Endothelial cell of umbilical vein (primary cell): Measurements from ENCODE around the gene ZSCAN1. TPM values are rescaled to one million over a fixed set of nuclear protein-coding genes. Genes with fewer than 3 reads are reported as not detected.

ENCODE experiments used
- BruUV-seq: library from RNA; stranded (reverse); fragments of 400-500 nt; replicated peaks from 2 replicates; lab custom pipeline; 2021; lab: Mats Ljungman, UMichigan
- CTCF ChIA-PET: fragments of 300-600, 350-600 bp; sonication (Branson Sonifier 250); formaldehyde crosslinking; loops from one replicate; lab custom pipeline; 2021; ENCODE audit warnings: antibody characterized with exemption, inconsistent platforms; lab: Charles Lee
- POLR2A ChIA-PET: fragments of 300-600, 350-600 bp; sonication (Branson Sonifier 250); formaldehyde crosslinking; loops from one replicate; lab custom pipeline; 2021; ENCODE audit warnings: antibody characterized with exemption, inconsistent platforms; lab: Charles Lee
- DNase-seq: peaks from one replicate; pipeline ENCODE4 v3.0.0-alpha.2; 2011; ENCODE audit warnings: low read depth, low spot score
- FAIRE-seq: peaks from 2 replicates; lab custom pipeline; 2011; peaks lifted over from hg19 to GRCh38; lab: Jason Lieb, UNC
- H2AFZ ChIP-seq: 2 replicates; pipeline ENCODE4 v1.6.0; 2012; ENCODE audit warnings: low read depth, low read length, control low read depth, inconsistent platforms
- H3K27ac ChIP-seq: 2 replicates; pipeline ENCODE4 v1.5.1; 2011; ENCODE audit warnings: low read depth, mild to moderate bottlenecking, control low read depth, low read length, moderate library complexity; ENCODE audit not compliant: insufficient read depth
- H3K27me3 ChIP-seq, 2 experiments: 2 replicates each; pipeline versions ENCODE4 v1.6.0 to v1.6.1; 2011; ENCODE audit warnings: low read length in 2 of 2, mixed read lengths in 1 of 2; ENCODE audit not compliant: control insufficient read depth in 2 of 2, insufficient read depth in 2 of 2
- H3K36me3 ChIP-seq, 2 experiments: 2 replicates in 1 of 2; 3 replicates in 1 of 2; pipeline ENCODE4 v1.5.1; 2011; ENCODE audit warnings: low read length in 2 of 2, mild to moderate bottlenecking in 1 of 2, moderate library complexity in 1 of 2; ENCODE audit not compliant: control insufficient read depth in 2 of 2, insufficient read depth in 2 of 2; ENCODE audit errors: extremely low read depth in 1 of 2
- H3K4me1 ChIP-seq: 3 replicates; pipeline ENCODE4 v1.5.1; 2011; ENCODE audit warnings: mild to moderate bottlenecking, low read length; ENCODE audit not compliant: control insufficient read depth, insufficient read depth; ENCODE audit errors: extremely low read depth
- H3K4me2 ChIP-seq: 2 replicates; pipeline ENCODE4 v1.6.1; 2011; ENCODE audit warnings: low read length, control low read depth, mixed read lengths; ENCODE audit not compliant: insufficient read depth
- H3K4me3 ChIP-seq, 3 experiments: fragments of 200-600 bp in 1 of 3; sonication (generic), shearing (Covaris generic) in 1 of 3; replicated peaks in 1 of 3; 2 replicates each; pipeline ENCODE4 v1.5.1; 2011 to 2016; ENCODE audit warnings: control low read depth in 3 of 3, low read length in 3 of 3, mild to moderate bottlenecking in 2 of 3, inconsistent platforms in 1 of 3, low read depth in 1 of 3, moderate library complexity in 1 of 3; ENCODE audit not compliant: insufficient read depth in 1 of 3
- H3K79me2 ChIP-seq: 2 replicates; pipeline ENCODE4 v1.6.0; 2012; ENCODE audit warnings: low read length, inconsistent platforms; ENCODE audit not compliant: control insufficient read depth, insufficient read depth
- H3K9ac ChIP-seq: replicated peaks from 2 replicates; pipeline ENCODE3; 2011; ENCODE audit warnings: low read length, control low read depth; ENCODE audit not compliant: insufficient read depth; ENCODE audit errors: extremely low read depth
- H3K9me1 ChIP-seq: replicated peaks from 3 replicates; pipeline ENCODE4 v1.6.0; 2011; ENCODE audit warnings: mild to moderate bottlenecking, low read length; ENCODE audit not compliant: control insufficient read depth, insufficient read depth; ENCODE audit errors: extremely low read depth
- H3K9me3 ChIP-seq: replicated peaks from 2 replicates; pipeline ENCODE4 v1.5.1; 2012; ENCODE audit warnings: low read length, inconsistent platforms; ENCODE audit not compliant: control insufficient read depth, insufficient read depth
- H4K20me1 ChIP-seq: replicated peaks from 2 replicates; pipeline ENCODE3; 2011; ENCODE audit warnings: mild to moderate bottlenecking, low read length; ENCODE audit not compliant: control insufficient read depth, insufficient read depth; ENCODE audit errors: extremely low read depth
- EZH2 ChIP-seq: IDR thresholded peaks from 2 replicates; pipeline ENCODE4 v1.6.1; 2012; ENCODE audit warnings: borderline replicate concordance, low read depth, mild to moderate bottlenecking, moderate library complexity, low read length, inconsistent platforms; ENCODE audit not compliant: severe bottlenecking
- FOS ChIP-seq: IDR thresholded peaks from 2 replicates; pipeline ENCODE4 v1.6.1; 2011; ENCODE audit warnings: mild to moderate bottlenecking, low read length, moderate library complexity, borderline replicate concordance; ENCODE audit not compliant: insufficient read depth
- GATA2 ChIP-seq: IDR thresholded peaks from 2 replicates; pipeline ENCODE4 v1.7.0; 2011; ENCODE audit warnings: low read depth, mild to moderate bottlenecking, moderate library complexity, mixed read lengths, low read length; ENCODE audit not compliant: insufficient read length, insufficient read depth
- JUN ChIP-seq: IDR thresholded peaks from 2 replicates; pipeline ENCODE4 v1.6.1; 2011; ENCODE audit warnings: borderline replicate concordance, low read depth; ENCODE audit not compliant: insufficient read length, insufficient read depth
- MYC ChIP-seq: IDR thresholded peaks from one replicate; pipeline ENCODE4 v1.6.1; 2011; ENCODE audit warnings: mild to moderate bottlenecking, low read depth, low read length
- POLR2A ChIP-seq: IDR thresholded peaks from 2 replicates; pipeline ENCODE4 v1.6.1; 2012; ENCODE audit warnings: low read depth, mild to moderate bottlenecking, control low read depth, low read length
- POLR2AphosphoS5 ChIP-seq: IDR thresholded peaks from 2 replicates; pipeline ENCODE4 v1.6.1; 2012; ENCODE audit warnings: low read depth, mild to moderate bottlenecking, control low read depth, low read length, moderate library complexity; ENCODE audit not compliant: insufficient read depth
- dilution Hi-C: fragments of 300-500 bp; cut with MboI; formaldehyde crosslinking; loops from one replicate; pipeline ENCODE4 v1.15.0; 2019; ENCODE audit warnings: low sequenced_read_pairs; ENCODE audit not compliant: extremely low pct_ligation_motif_present
- intact Hi-C: fragments of 100-400 bp; cut with micrococcal nuclease; formaldehyde crosslinking; loops from one replicate; pipeline ENCODE4 v1.10.0; 2022
- polyA plus RNA-seq, 4 experiments: library from polyadenylated mRNA; depleted of rRNA in 3 of 4; stranded (reverse) in 3 of 4; unstranded in 1 of 4; fragments of >200 nt; gene quantifications; 2 replicates each; pipeline versions ENCODE4 v1.2.1 to v1.2.3, GENCODE V29; 2011 to 2012; ENCODE audit warnings: missing spikeins in 1 of 4
- total RNA-seq: library from RNA; stranded (reverse); gene quantifications from 2 replicates; pipeline ENCODE4 v1.2.3, GENCODE V29; 2021
- TF ChIP-seq, protein P1 (sequence below): IDR thresholded peaks from 2 replicates; pipeline ENCODE4 v1.6.1; 2011; ENCODE audit not compliant: insufficient read depth, insufficient read length
- TF ChIP-seq, protein P2 (sequence below), 2 donors: IDR thresholded peaks; 1 replicate in 1 of 2; 2 replicates in 1 of 2; pipeline ENCODE4 v1.5.1; 2011; ENCODE audit warnings: low read length in 2 of 2, mild to moderate bottlenecking in 2 of 2, moderate library complexity in 2 of 2, control low read depth in 1 of 2, inconsistent platforms in 1 of 2, low read depth in 1 of 2; ENCODE audit not compliant: insufficient read depth in 1 of 2; ENCODE audit errors: extremely low read depth in 1 of 2

ZSCAN1 gene
- total and polyA plus RNA-seq, 2 donors (not counting 3 experiments of a cell fraction or from before 2014, with no cell fraction given), result 0.10 TPM; not detected in 1

DNA sequence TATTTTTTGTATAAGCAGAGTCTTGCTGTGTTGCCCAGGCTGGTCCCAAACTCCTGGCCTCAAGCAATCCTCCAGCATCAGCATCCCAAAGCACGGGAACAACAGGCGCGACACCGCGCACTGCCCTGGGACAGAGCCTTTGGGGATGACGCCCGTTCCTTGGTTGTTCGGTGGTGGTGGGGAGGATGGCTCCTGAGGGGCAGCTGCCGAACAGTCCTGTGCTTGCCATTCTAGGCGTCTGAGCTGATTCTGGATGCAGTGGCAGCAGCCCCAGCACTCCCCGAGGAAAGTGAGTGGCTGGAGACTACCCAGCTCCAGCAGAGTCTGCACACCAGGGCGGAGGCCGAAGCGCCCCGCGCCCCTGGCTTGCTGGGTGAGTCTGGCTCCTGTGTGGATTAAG lies 18.4 kb downstream of the ZSCAN1 start:
- Histone ChIP-seq H2AFZ (no peak overlapping the region), H3K9me1 (no peaks in the 10 kb centered on the region), H3K27me3 (no peaks in the 10 kb centered on the region), H3K27ac (no peak overlapping the region), H3K4me2 (no peak overlapping the region), H4K20me1 (no peaks in the 10 kb centered on the region), H3K4me3 (no peak overlapping the region), H3K36me3 (no peaks in the 10 kb centered on the region), H3K79me2 (no peaks in the 10 kb centered on the region), H3K9me3 (peaks cover 4% of the 10 kb centered on the region), H3K4me1 (no peaks in the 10 kb centered on the region), H3K9ac (no peak overlapping the region)
- TF ChIP-seq EZH2 (no peak), POLR2AphosphoS5 (no peak), MYC (no peak), POLR2A (no peak), FOS (no peak), JUN (no peak), GATA2 (no peak)
- TF ChIP-seq, protein P1, sequence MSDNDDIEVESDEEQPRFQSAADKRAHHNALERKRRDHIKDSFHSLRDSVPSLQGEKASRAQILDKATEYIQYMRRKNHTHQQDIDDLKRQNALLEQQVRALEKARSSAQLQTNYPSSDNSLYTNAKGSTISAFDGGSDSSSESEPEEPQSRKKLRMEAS, result no peak
- TF ChIP-seq, protein P2, sequence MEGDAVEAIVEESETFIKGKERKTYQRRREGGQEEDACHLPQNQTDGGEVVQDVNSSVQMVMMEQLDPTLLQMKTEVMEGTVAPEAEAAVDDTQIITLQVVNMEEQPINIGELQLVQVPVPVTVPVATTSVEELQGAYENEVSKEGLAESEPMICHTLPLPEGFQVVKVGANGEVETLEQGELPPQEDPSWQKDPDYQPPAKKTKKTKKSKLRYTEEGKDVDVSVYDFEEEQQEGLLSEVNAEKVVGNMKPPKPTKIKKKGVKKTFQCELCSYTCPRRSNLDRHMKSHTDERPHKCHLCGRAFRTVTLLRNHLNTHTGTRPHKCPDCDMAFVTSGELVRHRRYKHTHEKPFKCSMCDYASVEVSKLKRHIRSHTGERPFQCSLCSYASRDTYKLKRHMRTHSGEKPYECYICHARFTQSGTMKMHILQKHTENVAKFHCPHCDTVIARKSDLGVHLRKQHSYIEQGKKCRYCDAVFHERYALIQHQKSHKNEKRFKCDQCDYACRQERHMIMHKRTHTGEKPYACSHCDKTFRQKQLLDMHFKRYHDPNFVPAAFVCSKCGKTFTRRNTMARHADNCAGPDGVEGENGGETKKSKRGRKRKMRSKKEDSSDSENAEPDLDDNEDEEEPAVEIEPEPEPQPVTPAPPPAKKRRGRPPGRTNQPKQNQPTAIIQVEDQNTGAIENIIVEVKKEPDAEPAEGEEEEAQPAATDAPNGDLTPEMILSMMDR (IDR thresholded peaks at IDR 0.05; ENCODE audit: extremely low read depth in 1 of 2, insufficient read depth in 1 of 2, low read depth in 1 of 2, low read length in 2 of 2), result no peak
- dilution Hi-C loops (no loop called here), intact Hi-C loops (no loop called here)
- FAIRE-seq (no peak), DNase-seq (no peak)
- ChIA-PET POLR2A (no interaction called here), CTCF (no interaction called here)
- BruUV-seq, result no TSS peak
